GM12874 (cell line): ENCODE data around the gene KCNIP1.

Experiments
- TF ChIP-seq, protein P1 (sequence below): IDR thresholded peaks from 2 replicates; pipeline ENCODE4 v1.5.1; 2011; ENCODE audit warnings: low read depth, mild to moderate bottlenecking, control low read depth, low read length, moderate library complexity; ENCODE audit not compliant: insufficient read depth

KCNIP1 gene

DNA sequence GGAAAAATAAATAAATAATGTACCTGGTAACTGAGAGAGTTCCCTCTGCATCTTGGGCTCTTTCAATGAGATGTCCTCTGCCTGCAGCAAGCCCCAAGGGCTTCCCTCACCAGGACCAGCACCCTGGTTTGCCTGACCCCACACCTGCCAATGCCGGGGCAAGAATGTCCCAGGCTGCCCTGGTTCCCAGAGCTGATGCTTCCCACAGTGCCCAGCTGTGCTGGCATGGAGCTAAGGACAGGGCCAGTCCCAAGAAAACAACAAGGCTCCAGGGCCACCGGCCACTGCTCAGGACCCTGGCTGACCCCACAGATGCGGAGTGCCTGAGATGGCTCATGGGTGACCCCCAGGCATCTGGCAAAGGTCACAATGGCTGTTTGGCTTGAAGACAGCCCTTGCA lies 123.5 kb downstream of the KCNIP1 start:
- TF ChIP-seq, protein P1, sequence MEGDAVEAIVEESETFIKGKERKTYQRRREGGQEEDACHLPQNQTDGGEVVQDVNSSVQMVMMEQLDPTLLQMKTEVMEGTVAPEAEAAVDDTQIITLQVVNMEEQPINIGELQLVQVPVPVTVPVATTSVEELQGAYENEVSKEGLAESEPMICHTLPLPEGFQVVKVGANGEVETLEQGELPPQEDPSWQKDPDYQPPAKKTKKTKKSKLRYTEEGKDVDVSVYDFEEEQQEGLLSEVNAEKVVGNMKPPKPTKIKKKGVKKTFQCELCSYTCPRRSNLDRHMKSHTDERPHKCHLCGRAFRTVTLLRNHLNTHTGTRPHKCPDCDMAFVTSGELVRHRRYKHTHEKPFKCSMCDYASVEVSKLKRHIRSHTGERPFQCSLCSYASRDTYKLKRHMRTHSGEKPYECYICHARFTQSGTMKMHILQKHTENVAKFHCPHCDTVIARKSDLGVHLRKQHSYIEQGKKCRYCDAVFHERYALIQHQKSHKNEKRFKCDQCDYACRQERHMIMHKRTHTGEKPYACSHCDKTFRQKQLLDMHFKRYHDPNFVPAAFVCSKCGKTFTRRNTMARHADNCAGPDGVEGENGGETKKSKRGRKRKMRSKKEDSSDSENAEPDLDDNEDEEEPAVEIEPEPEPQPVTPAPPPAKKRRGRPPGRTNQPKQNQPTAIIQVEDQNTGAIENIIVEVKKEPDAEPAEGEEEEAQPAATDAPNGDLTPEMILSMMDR: no peak

DNA sequence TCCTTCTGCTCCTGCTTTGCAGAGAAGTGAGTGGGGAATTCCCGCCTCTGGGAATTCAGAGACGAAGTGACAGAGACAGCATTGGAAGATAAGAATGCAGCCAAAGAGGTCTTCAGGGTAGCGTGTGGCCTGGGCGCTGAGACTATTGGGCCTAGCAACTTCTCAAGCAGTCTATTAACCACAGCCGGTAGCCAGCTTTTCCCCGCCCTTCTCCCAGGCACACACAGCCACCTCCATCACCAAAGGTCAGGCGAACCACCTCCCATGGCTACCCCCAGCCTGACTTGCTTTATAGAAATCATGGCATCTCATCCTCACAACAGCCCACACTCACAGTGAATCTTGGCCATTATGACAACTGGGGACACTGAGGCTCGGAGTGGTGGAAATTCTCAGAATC lies 124.2 kb downstream of the KCNIP1 start:
- TF ChIP-seq, protein P1: no peak

DNA sequence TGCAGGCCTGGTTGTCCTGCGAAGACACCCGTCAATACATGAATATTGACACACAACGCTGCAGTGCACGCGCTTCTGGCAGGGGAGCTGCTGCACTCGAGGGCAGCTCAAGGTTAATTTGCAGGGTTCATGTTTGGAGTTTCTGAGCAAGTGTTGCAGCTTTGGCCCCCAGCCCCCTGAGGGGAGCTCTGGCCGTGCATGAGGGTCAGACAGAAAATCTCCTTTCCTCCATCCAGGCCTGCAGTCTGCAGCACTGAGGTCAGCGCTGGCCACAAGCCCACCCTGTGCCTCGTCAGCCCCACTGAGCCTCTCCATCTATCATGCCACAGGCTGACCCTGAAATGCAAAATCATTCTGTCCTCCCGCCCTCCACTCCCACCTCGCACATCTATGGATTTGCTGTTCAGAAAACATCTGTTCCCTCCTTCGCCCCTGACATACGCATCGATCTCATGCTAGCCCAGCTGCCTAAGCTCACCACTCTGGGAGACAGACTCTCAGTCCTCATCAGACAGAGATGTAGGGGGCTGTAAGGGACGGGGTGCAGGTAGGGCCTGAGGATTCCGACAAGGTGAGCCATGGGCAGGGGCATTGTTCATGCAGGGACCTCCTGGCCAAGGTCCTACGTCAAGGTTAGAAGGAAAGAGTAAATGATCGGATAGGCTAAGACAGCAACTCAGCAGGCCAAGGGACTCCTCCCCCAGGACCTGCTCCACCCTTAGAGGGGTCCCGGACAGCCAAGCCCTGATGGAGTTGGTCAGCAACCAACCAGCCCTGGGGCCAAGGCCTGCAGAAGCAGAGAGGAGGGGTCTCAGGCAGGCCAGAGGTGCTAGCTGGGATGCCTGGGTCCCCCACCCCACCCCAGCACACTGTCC lies 125.1 kb downstream of the KCNIP1 start:
- TF ChIP-seq, protein P1: no peak

DNA sequence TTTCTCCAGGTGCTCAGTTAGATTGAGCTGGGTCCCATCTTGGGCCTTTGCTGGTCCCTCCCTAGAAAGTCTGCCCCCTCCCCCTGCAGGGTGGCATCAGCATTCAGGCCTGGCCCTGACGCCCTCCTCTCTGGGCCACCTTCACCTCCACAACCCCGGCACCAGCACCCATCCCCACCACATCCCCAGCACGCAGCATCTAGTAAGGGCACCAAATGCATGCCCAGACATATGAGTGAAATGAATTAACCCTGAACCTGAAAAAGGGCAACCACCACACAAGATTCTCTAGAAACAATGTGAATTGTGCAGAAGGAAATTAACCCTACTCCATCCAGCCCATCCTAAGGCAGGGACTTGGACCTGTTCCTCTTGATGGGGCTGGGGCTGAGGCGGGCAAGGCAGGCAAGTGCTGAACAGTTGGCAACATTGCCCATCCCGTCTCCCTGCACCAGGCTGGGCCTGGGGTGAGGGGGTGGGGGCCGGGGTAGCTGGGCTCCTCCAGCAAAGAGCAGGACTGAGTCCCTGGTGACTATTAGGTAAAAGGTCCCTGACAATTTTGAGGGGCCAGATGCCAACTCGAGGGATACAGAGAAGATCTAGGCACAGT lies 125.9 kb downstream of the KCNIP1 start:
- TF ChIP-seq, protein P1: no peak

DNA sequence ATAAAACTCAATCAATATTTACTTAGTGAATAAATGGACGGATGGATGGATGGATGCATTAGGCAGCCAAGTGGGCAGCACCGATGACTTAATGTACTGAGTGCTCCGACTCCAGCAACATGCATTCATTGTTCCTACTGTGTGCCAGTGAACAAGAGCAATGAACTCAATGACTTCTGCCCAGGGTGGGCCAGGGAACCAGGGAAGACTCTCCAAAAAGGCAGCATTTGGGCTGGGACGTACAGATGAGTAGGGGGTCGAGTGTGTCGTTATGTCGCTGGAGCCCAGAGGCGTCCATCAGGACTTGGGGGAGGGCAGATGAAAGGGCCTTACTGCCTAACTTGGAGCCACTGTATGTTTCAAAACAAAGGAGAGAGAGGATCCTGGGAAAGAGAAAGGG lies 126.4 kb downstream of the KCNIP1 start:
- TF ChIP-seq, protein P1: no peak

DNA sequence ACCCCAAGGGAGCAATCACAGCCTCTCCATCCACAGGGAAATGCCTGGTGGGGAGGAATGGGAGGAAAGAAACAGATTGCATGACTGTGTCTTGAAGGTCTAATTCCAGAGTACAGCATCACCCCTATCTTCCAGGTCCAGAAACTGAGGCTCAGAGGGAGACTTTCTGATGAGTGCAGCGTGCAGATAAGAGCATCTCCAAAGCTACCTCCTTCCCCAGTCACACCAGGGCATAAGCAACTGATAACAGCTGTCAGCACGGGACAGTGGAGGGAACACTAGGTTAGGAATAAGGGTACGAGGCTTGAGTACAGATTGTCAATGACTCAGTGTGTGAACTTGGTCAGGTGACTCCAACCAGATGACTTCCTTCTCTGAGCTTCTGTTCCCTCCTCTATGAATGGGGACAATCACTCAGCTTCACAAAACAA lies 126.9 kb downstream of the KCNIP1 start:
- TF ChIP-seq, protein P1: no peak

DNA sequence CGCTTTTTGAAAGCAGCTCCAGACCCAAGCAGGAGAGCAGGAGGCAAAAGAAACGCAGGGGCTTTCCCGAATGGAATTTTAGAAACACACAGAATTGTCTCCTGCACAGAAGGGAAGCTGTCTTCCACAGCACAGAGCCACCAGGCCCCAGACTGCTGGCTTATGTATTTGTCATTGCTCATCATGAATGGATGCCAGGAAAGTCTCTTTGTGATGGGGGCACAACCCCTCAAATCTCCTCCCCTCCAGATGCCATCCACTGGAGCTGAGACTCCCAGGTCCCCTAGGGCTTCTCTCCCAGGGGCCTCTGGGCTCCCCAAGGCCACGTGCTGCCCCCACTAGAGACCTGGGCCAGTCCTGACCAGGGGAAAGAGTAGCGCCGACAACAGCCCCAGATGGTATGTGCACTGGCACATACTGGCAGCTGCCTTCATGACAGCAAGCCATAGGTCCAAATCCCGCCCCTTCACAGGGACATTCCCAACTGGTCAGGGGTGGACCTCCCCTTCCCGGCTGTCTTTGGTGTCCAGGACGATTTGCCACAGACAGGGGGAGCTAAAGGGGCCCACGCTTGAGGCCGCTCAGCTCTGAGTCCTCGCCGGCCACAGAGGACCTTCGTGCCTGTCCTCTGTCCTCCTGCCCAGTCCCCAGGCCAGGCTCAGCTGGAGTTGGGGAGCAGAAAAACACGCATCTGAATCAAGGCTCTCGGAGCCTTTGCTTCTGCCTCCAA lies 127.8 kb downstream of the KCNIP1 start:
- TF ChIP-seq, protein P1: no peak
